A673 (cell line): ENCODE data around the gene LZIC.

Experiments used
- EZH2 ChIP-seq: fragments of 200-600 bp; sonication (generic); IDR thresholded peaks from 2 replicates; pipeline ENCODE4 v1.6.1; 2017; ENCODE audit warnings: borderline replicate concordance, low read depth, mild to moderate bottlenecking, mixed read lengths, antibody characterized with exemption, low read length; ENCODE audit not compliant: poor library complexity, severe bottlenecking
- TF ChIP-seq, protein P1 (sequence below): fragments of 300-800, 200-600 bp; sonication (generic); conservative IDR thresholded peaks from 2 replicates; pipeline ENCODE4 v1.5.1; 2017; ENCODE audit warnings: low read depth, mild to moderate bottlenecking, antibody characterized with exemption, low read length, moderate library complexity, mixed read lengths

DNA sequence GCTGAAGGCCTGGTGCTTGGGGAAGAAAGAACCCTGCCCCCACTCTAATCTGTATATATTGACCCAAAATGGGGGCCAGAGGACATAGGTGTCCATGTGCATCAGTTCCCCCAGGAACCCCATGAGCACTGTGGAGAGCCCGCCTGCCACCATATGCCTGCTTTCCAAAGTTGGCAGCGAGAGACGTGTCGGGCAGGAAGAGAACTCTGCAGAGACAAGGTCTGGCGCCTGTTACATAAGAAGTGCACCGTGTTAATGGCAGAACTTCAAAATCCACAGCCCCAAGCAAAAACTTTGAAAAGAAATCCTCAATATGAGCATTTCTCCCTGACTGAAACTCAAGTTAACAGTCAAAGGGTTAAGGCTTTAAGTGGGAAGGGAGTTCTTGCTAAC, 41.1 kb downstream of the LZIC start:
- TF ChIP-seq, protein P1, sequence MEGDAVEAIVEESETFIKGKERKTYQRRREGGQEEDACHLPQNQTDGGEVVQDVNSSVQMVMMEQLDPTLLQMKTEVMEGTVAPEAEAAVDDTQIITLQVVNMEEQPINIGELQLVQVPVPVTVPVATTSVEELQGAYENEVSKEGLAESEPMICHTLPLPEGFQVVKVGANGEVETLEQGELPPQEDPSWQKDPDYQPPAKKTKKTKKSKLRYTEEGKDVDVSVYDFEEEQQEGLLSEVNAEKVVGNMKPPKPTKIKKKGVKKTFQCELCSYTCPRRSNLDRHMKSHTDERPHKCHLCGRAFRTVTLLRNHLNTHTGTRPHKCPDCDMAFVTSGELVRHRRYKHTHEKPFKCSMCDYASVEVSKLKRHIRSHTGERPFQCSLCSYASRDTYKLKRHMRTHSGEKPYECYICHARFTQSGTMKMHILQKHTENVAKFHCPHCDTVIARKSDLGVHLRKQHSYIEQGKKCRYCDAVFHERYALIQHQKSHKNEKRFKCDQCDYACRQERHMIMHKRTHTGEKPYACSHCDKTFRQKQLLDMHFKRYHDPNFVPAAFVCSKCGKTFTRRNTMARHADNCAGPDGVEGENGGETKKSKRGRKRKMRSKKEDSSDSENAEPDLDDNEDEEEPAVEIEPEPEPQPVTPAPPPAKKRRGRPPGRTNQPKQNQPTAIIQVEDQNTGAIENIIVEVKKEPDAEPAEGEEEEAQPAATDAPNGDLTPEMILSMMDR: no peak
- TF ChIP-seq EZH2: no peak
